HEK293 (cell line): ENCODE results near the gene ATMIN.

Source experiments
- CTCF ChIA-PET: fragments of 350-600 bp; formaldehyde crosslinking; extraction: SDS; loops from one replicate; lab custom pipeline; 2021; ENCODE audit warnings: antibody characterized with exemption; lab: Yijun Ruan, JAX
- POLR2A ChIA-PET: fragments of 300-600 bp; formaldehyde crosslinking; extraction: SDS; loops from one replicate; lab custom pipeline; 2020; ENCODE audit warnings: antibody characterized with exemption, inconsistent platforms; lab: Yijun Ruan, JAX
- H3K27ac ChIP-seq: fragments of 200-500 bp; sonication (Bioruptor generic); 2 replicates; pipeline ENCODE4 v1.5.1; 2014; ENCODE audit warnings: low read depth, low read length, control low read depth, inconsistent platforms; ENCODE audit errors: extremely low read depth
- H3K36me3 ChIP-seq, 2 experiments: fragments of 200-500 bp in 1 of 2; sonication (Bioruptor generic) in 1 of 2; 1 replicate in 1 of 2; 2 replicates in 1 of 2; pipeline ENCODE4 v1.5.1; 2014 to 2017; ENCODE audit warnings: inconsistent platforms in 2 of 2, low read length in 2 of 2; ENCODE audit not compliant: control insufficient read depth in 2 of 2, insufficient read depth in 1 of 2
- H3K4me1 ChIP-seq: fragments of 200-500 bp; sonication (Bioruptor generic); 2 replicates; pipeline ENCODE4 v1.5.1; 2014; ENCODE audit warnings: mild to moderate bottlenecking, low read length, inconsistent platforms; ENCODE audit not compliant: control insufficient read depth, insufficient read depth
- H3K4me3 ChIP-seq: 2 replicates; pipeline ENCODE4 v1.5.1; 2011; ENCODE audit warnings: low read depth, mild to moderate bottlenecking, control low read depth, low read length, moderate library complexity
- H3K9me3 ChIP-seq: fragments of 200-500 bp; sonication (Bioruptor generic); 2 replicates; pipeline ENCODE4 v1.5.1; 2014; ENCODE audit warnings: low read depth, low read length, inconsistent platforms; ENCODE audit not compliant: control insufficient read depth, insufficient read depth
- GLI2 ChIP-seq: fragments of 450-650 bp; formaldehyde crosslinking; IDR thresholded peaks from 2 replicates; pipeline ENCODE4; 2017; ENCODE audit warnings: missing biosample characterization, missing genetic modification characterization, low read depth, borderline replicate concordance
- HOXC10 ChIP-seq: sonication (generic); formaldehyde crosslinking; IDR thresholded peaks from 2 replicates; pipeline ENCODE4 v1.8.1; 2023; ENCODE audit warnings: mild to moderate bottlenecking, missing genetic modification reagents
- KLF16 ChIP-seq: fragments of 450-650 bp; formaldehyde crosslinking; IDR thresholded peaks from 2 replicates; pipeline ENCODE4 v1.5.1; 2017; ENCODE audit warnings: missing biosample characterization, missing genetic modification characterization
- SCRT1 ChIP-seq: fragments of 450-650 bp; formaldehyde crosslinking; IDR thresholded peaks from 2 replicates; pipeline ENCODE4 v1.5.1; 2016; ENCODE audit warnings: missing biosample characterization, missing genetic modification characterization, borderline replicate concordance
- SP3 ChIP-seq: fragments of 450-650 bp; formaldehyde crosslinking; IDR thresholded peaks from 2 replicates; pipeline ENCODE4 v1.5.1; 2016; ENCODE audit warnings: missing biosample characterization, missing genetic modification characterization
- YY2 ChIP-seq: fragments of 450-650 bp; formaldehyde crosslinking; IDR thresholded peaks from 2 replicates; pipeline ENCODE4 v1.5.1; 2016; ENCODE audit warnings: missing biosample characterization, missing genetic modification characterization
- ZFP3 ChIP-seq: fragments of 450-650 bp; formaldehyde crosslinking; IDR thresholded peaks from 2 replicates; pipeline ENCODE4 v1.5.1; 2016; ENCODE audit warnings: low read depth, missing biosample characterization, missing genetic modification characterization
- ZNF132 ChIP-seq: fragments of 450-650 bp; formaldehyde crosslinking; IDR thresholded peaks from 2 replicates; pipeline ENCODE4 v1.5.1; 2017; ENCODE audit warnings: missing biosample characterization, missing genetic modification characterization, borderline replicate concordance
- ZNF146 ChIP-seq: fragments of 450-650 bp; formaldehyde crosslinking; IDR thresholded peaks from 2 replicates; pipeline ENCODE4 v1.5.1; 2016; ENCODE audit warnings: missing biosample characterization, missing genetic modification characterization
- ZNF155 ChIP-seq: fragments of 450-650 bp; formaldehyde crosslinking; IDR thresholded peaks from 2 replicates; pipeline ENCODE4 v1.5.1; 2016; ENCODE audit warnings: missing biosample characterization, missing genetic modification characterization
- ZNF202 ChIP-seq: fragments of 450-650 bp; formaldehyde crosslinking; IDR thresholded peaks from 2 replicates; pipeline ENCODE4 v1.5.1; 2016; ENCODE audit warnings: missing biosample characterization, missing genetic modification characterization, borderline replicate concordance
- ZNF221 ChIP-seq: fragments of 450-650 bp; formaldehyde crosslinking; IDR thresholded peaks from 2 replicates; pipeline ENCODE4 v1.5.1; 2017; ENCODE audit warnings: missing biosample characterization, missing genetic modification characterization, borderline replicate concordance
- ZNF274 ChIP-seq, 2 experiments: fragments of 200-500 bp in 1 of 2; fragments of 450-650 bp in 1 of 2; sonication (Bioruptor generic) in 1 of 2; formaldehyde crosslinking in 1 of 2; IDR thresholded peaks; 2 replicates each; pipeline versions ENCODE4 v1.5.1 to v1.6.1; 2014 to 2016; ENCODE audit warnings: borderline replicate concordance in 1 of 2, inconsistent platforms in 1 of 2, low read length in 1 of 2, missing biosample characterization in 1 of 2, missing genetic modification characterization in 1 of 2
- ZNF335 ChIP-seq: fragments of 450-650 bp; formaldehyde crosslinking; conservative IDR thresholded peaks from 2 replicates; pipeline ENCODE4 v1.5.1; 2016; ENCODE audit warnings: missing biosample characterization, missing genetic modification characterization
- ZNF366 ChIP-seq: fragments of 450-650 bp; formaldehyde crosslinking; conservative IDR thresholded peaks from 2 replicates; pipeline ENCODE4 v1.5.1; 2016; ENCODE audit warnings: missing biosample characterization, missing genetic modification characterization
- ZNF423 ChIP-seq: fragments of 450-650 bp; formaldehyde crosslinking; IDR thresholded peaks from 2 replicates; pipeline ENCODE4 v1.5.1; 2016; ENCODE audit warnings: missing biosample characterization, missing genetic modification characterization
- ZNF514 ChIP-seq: fragments of 450-650 bp; formaldehyde crosslinking; IDR thresholded peaks from 2 replicates; pipeline ENCODE4 v1.5.1; 2016; ENCODE audit warnings: missing biosample characterization, missing genetic modification characterization
- ZNF529 ChIP-seq: fragments of 450-650 bp; formaldehyde crosslinking; IDR thresholded peaks from 2 replicates; pipeline ENCODE4 v1.5.1; 2017; ENCODE audit warnings: missing genetic modification characterization, missing biosample characterization; ENCODE audit not compliant: insufficient replicate concordance
- ZNF544 ChIP-seq: fragments of 450-650 bp; formaldehyde crosslinking; IDR thresholded peaks from 2 replicates; pipeline ENCODE4 v1.5.0; 2017; ENCODE audit warnings: missing biosample characterization, missing genetic modification characterization
- ZNF549 ChIP-seq: fragments of 450-650 bp; IDR thresholded peaks from 2 replicates; pipeline ENCODE4 v1.5.1; 2018; ENCODE audit warnings: missing biosample characterization, missing genetic modification characterization, mild to moderate bottlenecking, inconsistent platforms, moderate library complexity
- ZNF623 ChIP-seq: fragments of 450-650 bp; formaldehyde crosslinking; IDR thresholded peaks from 2 replicates; pipeline ENCODE4 v1.5.1; 2016; ENCODE audit warnings: missing biosample characterization, missing genetic modification characterization
- ZNF626 ChIP-seq: fragments of 450-650 bp; sonication (Bioruptor Pico); formaldehyde crosslinking; IDR thresholded peaks from 2 replicates; pipeline ENCODE4 v1.5.1; 2018; ENCODE audit warnings: missing biosample characterization, missing genetic modification characterization, inconsistent platforms
- ZNF658 ChIP-seq: fragments of 450-650 bp; formaldehyde crosslinking; IDR thresholded peaks from 2 replicates; pipeline ENCODE4; 2016; ENCODE audit warnings: missing biosample characterization, missing genetic modification characterization
- ZNF830 ChIP-seq: fragments of 450-650 bp; IDR thresholded peaks from 2 replicates; pipeline ENCODE4 v1.5.0; 2018; ENCODE audit warnings: missing biosample characterization, missing genetic modification characterization, low read depth, mild to moderate bottlenecking, moderate library complexity
- ZSCAN23 ChIP-seq: fragments of 450-650 bp; formaldehyde crosslinking; IDR thresholded peaks from 2 replicates; pipeline ENCODE4 v1.5.1; 2016; ENCODE audit warnings: missing biosample characterization, missing genetic modification characterization
- ZXDB ChIP-seq: fragments of 450-650 bp; formaldehyde crosslinking; IDR thresholded peaks from 2 replicates; pipeline ENCODE4 v1.5.1; 2016; ENCODE audit warnings: missing biosample characterization, missing genetic modification characterization
- TF ChIP-seq, protein P1 (sequence below): fragments of 450-650 bp; formaldehyde crosslinking; IDR thresholded peaks from 2 replicates; pipeline ENCODE4 v1.5.1; 2016; ENCODE audit warnings: missing biosample characterization, missing genetic modification characterization, low read depth
- TF ChIP-seq, protein P2 (sequence below): fragments of 450-650 bp; formaldehyde crosslinking; IDR thresholded peaks from 2 replicates; pipeline ENCODE4 v1.5.1; 2016; ENCODE audit warnings: missing biosample characterization, missing genetic modification characterization
- TF ChIP-seq, protein P3 (sequence below): fragments of 450-650 bp; formaldehyde crosslinking; IDR thresholded peaks from 2 replicates; pipeline ENCODE4 v1.5.1; 2016; ENCODE audit warnings: missing biosample characterization, missing genetic modification characterization
- TF ChIP-seq, protein P4 (sequence below): fragments of 450-650 bp; formaldehyde crosslinking; IDR thresholded peaks from 2 replicates; pipeline ENCODE4 v1.5.1; 2017; ENCODE audit warnings: missing biosample characterization, missing genetic modification characterization
- TF ChIP-seq, protein P5 (sequence below): fragments of 450-650 bp; formaldehyde crosslinking; IDR thresholded peaks from 2 replicates; pipeline ENCODE4 v1.5.1; 2016; ENCODE audit warnings: missing biosample characterization, missing genetic modification characterization

The ATMIN gene

DNA sequence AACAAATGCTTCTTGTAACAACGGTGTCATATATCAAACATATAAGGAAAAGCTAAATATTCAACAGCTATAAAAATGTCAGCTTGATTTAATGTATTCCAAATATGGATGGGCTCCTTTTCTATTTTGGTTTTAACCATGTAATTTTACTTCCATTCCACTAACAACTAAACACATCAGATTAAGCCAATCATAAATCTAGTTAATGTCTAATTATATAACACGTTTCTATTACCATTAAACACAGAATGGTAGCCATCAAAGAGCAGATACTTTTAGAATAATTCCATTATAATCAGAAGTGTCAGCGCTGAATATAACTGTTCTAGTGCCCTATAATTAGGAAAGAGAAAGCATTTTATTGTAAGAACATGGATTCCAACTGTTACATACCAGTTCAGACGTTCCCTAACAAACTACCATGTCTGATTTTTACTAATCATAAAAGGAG lies 38.9 kb upstream of the ATMIN start:
- Histone ChIP-seq H3K27ac (no peak overlapping the region), H3K9me3 (no peaks in the 10 kb centered on the region), H3K4me1 (peaks cover 6% of the 10 kb centered on the region), H3K36me3 (no peaks in the 10 kb centered on the region; a peak in 1 of 3 replicates), H3K4me3 (no peak overlapping the region)
- ChIA-PET POLR2A (no interaction called here), CTCF (interaction anchor here (0.7 to 1.4 kb wide), 3 partner anchors 9 to 39 kb away, joined by 3 read pairs; no protein-coding TSS in a partner anchor)
- TF ChIP-seq KLF16 (tag by site-specific recombination), result peak; percentile 23; the same call in 1 of the 2 replicates
- no peak for TF ChIP-seq SP3
- TF ChIP-seq, protein P1, sequence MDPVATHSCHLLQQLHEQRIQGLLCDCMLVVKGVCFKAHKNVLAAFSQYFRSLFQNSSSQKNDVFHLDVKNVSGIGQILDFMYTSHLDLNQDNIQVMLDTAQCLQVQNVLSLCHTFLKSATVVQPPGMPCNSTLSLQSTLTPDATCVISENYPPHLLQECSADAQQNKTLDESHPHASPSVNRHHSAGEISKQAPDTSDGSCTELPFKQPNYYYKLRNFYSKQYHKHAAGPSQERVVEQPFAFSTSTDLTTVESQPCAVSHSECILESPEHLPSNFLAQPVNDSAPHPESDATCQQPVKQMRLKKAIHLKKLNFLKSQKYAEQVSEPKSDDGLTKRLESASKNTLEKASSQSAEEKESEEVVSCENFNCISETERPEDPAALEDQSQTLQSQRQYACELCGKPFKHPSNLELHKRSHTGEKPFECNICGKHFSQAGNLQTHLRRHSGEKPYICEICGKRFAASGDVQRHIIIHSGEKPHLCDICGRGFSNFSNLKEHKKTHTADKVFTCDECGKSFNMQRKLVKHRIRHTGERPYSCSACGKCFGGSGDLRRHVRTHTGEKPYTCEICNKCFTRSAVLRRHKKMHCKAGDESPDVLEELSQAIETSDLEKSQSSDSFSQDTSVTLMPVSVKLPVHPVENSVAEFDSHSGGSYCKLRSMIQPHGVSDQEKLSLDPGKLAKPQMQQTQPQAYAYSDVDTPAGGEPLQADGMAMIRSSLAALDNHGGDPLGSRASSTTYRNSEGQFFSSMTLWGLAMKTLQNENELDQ (tag by site-specific recombination), result no peak
- no peak for TF ChIP-seq ZNF274 (IDR thresholded peaks at IDR 0.05; ENCODE audit: low read length)
- no peak for TF ChIP-seq ZNF274 (tag by site-specific recombination; IDR thresholded peaks at IDR 0.05; ENCODE audit: borderline replicate concordance)
- TF ChIP-seq ZNF658, result no peak
- no peak for TF ChIP-seq ZNF623 (tag by site-specific recombination)
- no peak for TF ChIP-seq ZNF830
- TF ChIP-seq, protein P2, sequence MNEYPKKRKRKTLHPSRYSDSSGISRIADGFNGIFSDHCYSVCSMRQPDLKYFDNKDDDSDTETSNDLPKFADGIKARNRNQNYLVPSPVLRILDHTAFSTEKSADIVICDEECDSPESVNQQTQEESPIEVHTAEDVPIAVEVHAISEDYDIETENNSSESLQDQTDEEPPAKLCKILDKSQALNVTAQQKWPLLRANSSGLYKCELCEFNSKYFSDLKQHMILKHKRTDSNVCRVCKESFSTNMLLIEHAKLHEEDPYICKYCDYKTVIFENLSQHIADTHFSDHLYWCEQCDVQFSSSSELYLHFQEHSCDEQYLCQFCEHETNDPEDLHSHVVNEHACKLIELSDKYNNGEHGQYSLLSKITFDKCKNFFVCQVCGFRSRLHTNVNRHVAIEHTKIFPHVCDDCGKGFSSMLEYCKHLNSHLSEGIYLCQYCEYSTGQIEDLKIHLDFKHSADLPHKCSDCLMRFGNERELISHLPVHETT, result no peak
- no peak for TF ChIP-seq ZNF529 (tag by site-specific recombination)
- no peak for TF ChIP-seq ZSCAN23 (tag by site-specific recombination)
- no peak for TF ChIP-seq ZNF202 (tag by site-specific recombination)
- TF ChIP-seq ZFP3 (tag by site-specific recombination), result no peak; the same call in 1 of the 2 replicates
- TF ChIP-seq, protein P3, sequence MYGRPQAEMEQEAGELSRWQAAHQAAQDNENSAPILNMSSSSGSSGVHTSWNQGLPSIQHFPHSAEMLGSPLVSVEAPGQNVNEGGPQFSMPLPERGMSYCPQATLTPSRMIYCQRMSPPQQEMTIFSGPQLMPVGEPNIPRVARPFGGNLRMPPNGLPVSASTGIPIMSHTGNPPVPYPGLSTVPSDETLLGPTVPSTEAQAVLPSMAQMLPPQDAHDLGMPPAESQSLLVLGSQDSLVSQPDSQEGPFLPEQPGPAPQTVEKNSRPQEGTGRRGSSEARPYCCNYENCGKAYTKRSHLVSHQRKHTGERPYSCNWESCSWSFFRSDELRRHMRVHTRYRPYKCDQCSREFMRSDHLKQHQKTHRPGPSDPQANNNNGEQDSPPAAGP (tag by site-specific recombination), result no peak
- no peak for TF ChIP-seq ZNF514 (tag by site-specific recombination)
- no peak for TF ChIP-seq ZNF423 (tag by site-specific recombination)
- TF ChIP-seq, protein P4, sequence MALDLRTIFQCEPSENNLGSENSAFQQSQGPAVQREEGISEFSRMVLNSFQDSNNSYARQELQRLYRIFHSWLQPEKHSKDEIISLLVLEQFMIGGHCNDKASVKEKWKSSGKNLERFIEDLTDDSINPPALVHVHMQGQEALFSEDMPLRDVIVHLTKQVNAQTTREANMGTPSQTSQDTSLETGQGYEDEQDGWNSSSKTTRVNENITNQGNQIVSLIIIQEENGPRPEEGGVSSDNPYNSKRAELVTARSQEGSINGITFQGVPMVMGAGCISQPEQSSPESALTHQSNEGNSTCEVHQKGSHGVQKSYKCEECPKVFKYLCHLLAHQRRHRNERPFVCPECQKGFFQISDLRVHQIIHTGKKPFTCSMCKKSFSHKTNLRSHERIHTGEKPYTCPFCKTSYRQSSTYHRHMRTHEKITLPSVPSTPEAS, result 0 out of 2 replicates have a peak, but pooled peaks have one; percentile 14
- TF ChIP-seq, protein P5, sequence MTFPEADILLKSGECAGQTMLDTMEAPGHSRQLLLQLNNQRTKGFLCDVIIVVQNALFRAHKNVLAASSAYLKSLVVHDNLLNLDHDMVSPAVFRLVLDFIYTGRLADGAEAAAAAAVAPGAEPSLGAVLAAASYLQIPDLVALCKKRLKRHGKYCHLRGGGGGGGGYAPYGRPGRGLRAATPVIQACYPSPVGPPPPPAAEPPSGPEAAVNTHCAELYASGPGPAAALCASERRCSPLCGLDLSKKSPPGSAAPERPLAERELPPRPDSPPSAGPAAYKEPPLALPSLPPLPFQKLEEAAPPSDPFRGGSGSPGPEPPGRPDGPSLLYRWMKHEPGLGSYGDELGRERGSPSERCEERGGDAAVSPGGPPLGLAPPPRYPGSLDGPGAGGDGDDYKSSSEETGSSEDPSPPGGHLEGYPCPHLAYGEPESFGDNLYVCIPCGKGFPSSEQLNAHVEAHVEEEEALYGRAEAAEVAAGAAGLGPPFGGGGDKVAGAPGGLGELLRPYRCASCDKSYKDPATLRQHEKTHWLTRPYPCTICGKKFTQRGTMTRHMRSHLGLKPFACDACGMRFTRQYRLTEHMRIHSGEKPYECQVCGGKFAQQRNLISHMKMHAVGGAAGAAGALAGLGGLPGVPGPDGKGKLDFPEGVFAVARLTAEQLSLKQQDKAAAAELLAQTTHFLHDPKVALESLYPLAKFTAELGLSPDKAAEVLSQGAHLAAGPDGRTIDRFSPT, result peak; percentile 69
- no peak; the same call in 1 of the 2 replicates for TF ChIP-seq GLI2 (tag by site-specific recombination)
- TF ChIP-seq ZNF146 (tag by site-specific recombination), result no peak
- TF ChIP-seq ZXDB, result peak; percentile 92
- TF ChIP-seq HOXC10, result no peak
- TF ChIP-seq ZNF366 (tag by site-specific recombination), result peak; percentile 92
- TF ChIP-seq ZNF132, result no peak
- TF ChIP-seq ZNF549 (tag by site-specific recombination), result no peak
- no peak for TF ChIP-seq ZNF544 (tag by site-specific recombination)
- no peak for TF ChIP-seq ZNF626
- no peak; the same call in 1 of the 2 replicates for TF ChIP-seq SCRT1 (tag by site-specific recombination)
- TF ChIP-seq YY2 (tag by site-specific recombination), result no peak
- no peak for TF ChIP-seq ZNF335 (tag by site-specific recombination)
- no peak for TF ChIP-seq ZNF221 (tag by site-specific recombination)
- no peak for TF ChIP-seq ZNF155 (tag by site-specific recombination)
